H1 (cell line): ENCODE measurements around the gene CTIF. TPM values are rescaled to one million over a fixed set of nuclear protein-coding genes. Genes with fewer than 3 reads are reported as not detected.

Experiments
- CTCF ChIA-PET: fragments of 300-600 bp; sonication (Branson Sonifier 250); formaldehyde crosslinking; loops from one replicate; lab custom pipeline; 2021; ENCODE audit not compliant: partially characterized antibody; lab: Charles Lee
- POLR2A ChIA-PET: fragments of 300-600 bp; sonication (Branson Sonifier 250); formaldehyde crosslinking; loops from one replicate; lab custom pipeline; 2021; ENCODE audit warnings: inconsistent platforms; ENCODE audit not compliant: partially characterized antibody; lab: Charles Lee
- DNase-seq, 2 experiments: peaks; one replicate each; pipeline versions ENCODE4 v3.0.0 to v3.0.0-alpha.2; 2010 to 2022; ENCODE audit warnings: low spot score in 2 of 2, low read depth in 1 of 2, mixed read lengths in 1 of 2
- FAIRE-seq: peaks from 2 replicates; lab custom pipeline; 2011; peaks lifted over from hg19 to GRCh38; lab: Jason Lieb, UNC
- H2AFZ ChIP-seq: 2 replicates; pipeline ENCODE4 v1.8.1; 2012; ENCODE audit warnings: low read length, inconsistent platforms
- H2AK5ac ChIP-seq: 2 replicates; pipeline ENCODE4 v1.6.1; 2013; ENCODE audit warnings: low read depth, low read length
- H2BK120ac ChIP-seq: replicated peaks from 2 replicates; pipeline ENCODE3; 2013; ENCODE audit warnings: low read depth, low read length, inconsistent platforms
- H2BK12ac ChIP-seq: 2 replicates; pipeline ENCODE4 v1.6.1; 2013; ENCODE audit warnings: low read depth, low read length
- H2BK15ac ChIP-seq: 2 replicates; pipeline ENCODE4 v1.6.1; 2013; ENCODE audit warnings: low read length
- H2BK20ac ChIP-seq: 2 replicates; pipeline ENCODE4 v1.6.1; 2013; ENCODE audit warnings: low read length
- H2BK5ac ChIP-seq: 2 replicates; pipeline ENCODE4 v1.6.1; 2013; ENCODE audit warnings: low read depth, low read length
- H3K14ac ChIP-seq: 2 replicates; pipeline ENCODE4 v1.6.1; 2013; ENCODE audit warnings: inconsistent platforms; ENCODE audit not compliant: insufficient read length
- H3K18ac ChIP-seq: 2 replicates; pipeline ENCODE4 v1.6.1; 2013; ENCODE audit warnings: low read length; ENCODE audit errors: extremely low read depth
- H3K23ac ChIP-seq: 2 replicates; pipeline ENCODE4 v1.6.1; 2013; ENCODE audit warnings: inconsistent platforms; ENCODE audit not compliant: insufficient read length
- H3K23me2 ChIP-seq: 2 replicates; pipeline ENCODE4 v1.6.1; 2013; ENCODE audit warnings: low read depth, low read length
- H3K27ac ChIP-seq: 2 replicates; pipeline ENCODE4 v1.6.1; 2011; ENCODE audit warnings: low read depth, low read length, inconsistent platforms
- H3K27me3 ChIP-seq, 4 experiments: replicated peaks in 1 of 4; 1 replicate in 1 of 4; 2 replicates in 3 of 4; pipeline versions ENCODE4 v1.6.1 to v1.8.1; 2011 to 2013; ENCODE audit warnings: low read length in 3 of 4, mild to moderate bottlenecking in 3 of 4, inconsistent platforms in 2 of 4, mixed read lengths in 2 of 4, moderate library complexity in 1 of 4; ENCODE audit not compliant: control insufficient read depth in 3 of 4, insufficient read depth in 3 of 4; ENCODE audit errors: extremely low read depth in 1 of 4
- H3K36me3 ChIP-seq, 4 experiments: 2 replicates each; pipeline versions ENCODE4 v1.6.1 to v1.8.1; 2011 to 2013; ENCODE audit warnings: mild to moderate bottlenecking in 4 of 4, low read length in 3 of 4, moderate library complexity in 2 of 4, control low read depth in 1 of 4, inconsistent platforms in 1 of 4; ENCODE audit not compliant: insufficient read depth in 4 of 4, control insufficient read depth in 2 of 4
- H3K4ac ChIP-seq: replicated peaks from 2 replicates; pipeline ENCODE3; 2013; ENCODE audit warnings: low read length, low read depth, mixed read lengths, inconsistent platforms; ENCODE audit not compliant: insufficient read length
- H3K4me1 ChIP-seq, 4 experiments: replicated peaks in 1 of 4; 1 replicate in 1 of 4; 2 replicates in 3 of 4; pipeline versions ENCODE4 v1.6.1 to v1.8.1; 2011 to 2013; ENCODE audit warnings: low read length in 3 of 4, inconsistent platforms in 2 of 4, mixed read lengths in 1 of 4; ENCODE audit not compliant: insufficient read depth in 4 of 4, control insufficient read depth in 3 of 4
- H3K4me2 ChIP-seq, 2 experiments: 2 replicates each; pipeline versions ENCODE4 v1.6.1 to v1.8.1; 2011 to 2013; ENCODE audit warnings: low read depth in 2 of 2, low read length in 2 of 2, control low read depth in 1 of 2, inconsistent platforms in 1 of 2, mild to moderate bottlenecking in 1 of 2; ENCODE audit not compliant: insufficient read depth in 1 of 2
- H3K4me3 ChIP-seq, 4 experiments: fragments of 200-600, 300-600 bp in 1 of 4; sonication (generic), shearing (Covaris generic), sonication (Bioruptor Twin) in 1 of 4; 2 replicates each; pipeline versions ENCODE4 v1.5.1 to v1.8.1; 2011 to 2016; ENCODE audit warnings: low read length in 4 of 4, low read depth in 3 of 4, control low read depth in 2 of 4, inconsistent platforms in 2 of 4, mild to moderate bottlenecking in 2 of 4, mixed read lengths in 1 of 4, moderate library complexity in 1 of 4; ENCODE audit not compliant: insufficient read depth in 2 of 4; ENCODE audit errors: extremely low read depth in 1 of 4
- H3K56ac ChIP-seq: replicated peaks from 2 replicates; pipeline ENCODE3; 2013; ENCODE audit warnings: low read depth, mild to moderate bottlenecking, mixed read lengths, low read length, inconsistent platforms; ENCODE audit not compliant: insufficient read length
- H3K79me1 ChIP-seq: 2 replicates; pipeline ENCODE4 v1.6.1; 2013; ENCODE audit warnings: low read depth, low read length, control low read depth
- H3K79me2 ChIP-seq, 2 experiments: 2 replicates each; pipeline versions ENCODE4 v1.6.1 to v1.8.1; 2012 to 2013; ENCODE audit warnings: low read length in 2 of 2, mild to moderate bottlenecking in 2 of 2, inconsistent platforms in 1 of 2; ENCODE audit not compliant: insufficient read depth in 2 of 2, control insufficient read depth in 1 of 2
- H3K9ac ChIP-seq, 4 experiments: replicated peaks in 1 of 4; 1 replicate in 1 of 4; 2 replicates in 3 of 4; pipeline versions ENCODE4 v1.6.1 to v1.8.1; 2011 to 2013; ENCODE audit warnings: low read depth in 3 of 4, low read length in 3 of 4, control low read depth in 2 of 4, mild to moderate bottlenecking in 2 of 4, moderate library complexity in 2 of 4, inconsistent platforms in 1 of 4; ENCODE audit errors: extremely low read depth in 1 of 4
- H3K9me3 ChIP-seq, 2 experiments: 2 replicates each; pipeline versions ENCODE4 v1.6.1 to v1.8.1; 2012 to 2013; ENCODE audit warnings: mild to moderate bottlenecking in 2 of 2, moderate library complexity in 2 of 2, control low read depth in 1 of 2, inconsistent platforms in 1 of 2, low read depth in 1 of 2, low read length in 1 of 2, mixed read lengths in 1 of 2; ENCODE audit not compliant: insufficient read depth in 2 of 2
- H4K20me1 ChIP-seq, 2 experiments: replicated peaks in 1 of 2; 2 replicates each; pipeline versions ENCODE3 to v1.8.1; 2011 to 2013; ENCODE audit warnings: inconsistent platforms in 2 of 2, low read length in 2 of 2, mild to moderate bottlenecking in 1 of 2; ENCODE audit not compliant: insufficient read depth in 2 of 2, control insufficient read depth in 1 of 2
- H4K5ac ChIP-seq: 2 replicates; pipeline ENCODE4 v1.6.1; 2013; ENCODE audit warnings: low read length, low read depth, mixed read lengths, inconsistent platforms; ENCODE audit not compliant: insufficient read length
- H4K8ac ChIP-seq: 2 replicates; pipeline ENCODE4 v1.8.0; 2013; ENCODE audit warnings: mild to moderate bottlenecking, moderate library complexity, low read length, inconsistent platforms; ENCODE audit not compliant: insufficient read depth; ENCODE audit errors: extremely low read depth
- H4K91ac ChIP-seq: replicated peaks from 2 replicates; pipeline ENCODE3; 2013; ENCODE audit warnings: low read length, mixed read lengths, inconsistent platforms; ENCODE audit not compliant: insufficient read length
- CBX5 ChIP-seq: fragments of 300-800, 300-1000 bp; sonication (generic); IDR thresholded peaks from 2 replicates; pipeline ENCODE4 v1.7.1; 2016; ENCODE audit warnings: antibody characterized with exemption, low read length, low read depth
- EGR1 ChIP-seq: IDR thresholded peaks from 2 replicates; pipeline ENCODE4 v1.6.1; 2011; ENCODE audit warnings: low read depth, low read length, borderline replicate concordance
- WGBS, 2 experiments: shearing (Covaris generic) in 1 of 2; methylation state at CpG; one replicate each; pipeline versions ENCODE4 v1.1.6 to v1.1.7; 2013 to 2015; ENCODE audit warnings: low lambda C conversion rate in 2 of 2, mixed read lengths in 2 of 2, inconsistent platforms in 1 of 2, low coverage in 1 of 2, missing lambda C conversion rate in 1 of 2; ENCODE audit not compliant: insufficient replicate concordance in 2 of 2, insufficient coverage in 1 of 2, insufficient read length in 1 of 2; ENCODE audit errors: extremely low coverage in 1 of 2, missing lambda C conversion rate in 1 of 2; 5-methylcytosine and 5-hydroxymethylcytosine counted together
- polyA plus RNA-seq, 7 experiments: library from polyadenylated mRNA; depleted of rRNA in 3 of 7; stranded (reverse) in 5 of 7; unstranded in 2 of 7; fragments of >200 nt in 5 of 7; fragments of 200-250 nt in 2 of 7; gene quantifications; 1 replicate in 5 of 7; 2 replicates in 1 of 7; 4 replicates in 1 of 7; pipeline versions ENCODE4 v1.2.1 to v1.2.3, GENCODE V29; 2011 to 2013; ENCODE audit warnings: missing spikeins in 2 of 7, mixed read lengths in 2 of 7
- total RNA-seq: library from RNA; stranded (reverse); fragmentation: NEBNext Ultra II Directional; extraction: Animal tissue kit (Norgen Biotek cat#: 25700); gene quantifications from 2 replicates; pipeline ENCODE4 v1.2.1, GENCODE V29; 2021

Gene CTIF
- total and polyA plus RNA-seq, 2 of the 8 experiments (the other 6 are each of a cell fraction or from before 2014, with no cell fraction given), result 9.0 to 17.8 TPM

DNA sequence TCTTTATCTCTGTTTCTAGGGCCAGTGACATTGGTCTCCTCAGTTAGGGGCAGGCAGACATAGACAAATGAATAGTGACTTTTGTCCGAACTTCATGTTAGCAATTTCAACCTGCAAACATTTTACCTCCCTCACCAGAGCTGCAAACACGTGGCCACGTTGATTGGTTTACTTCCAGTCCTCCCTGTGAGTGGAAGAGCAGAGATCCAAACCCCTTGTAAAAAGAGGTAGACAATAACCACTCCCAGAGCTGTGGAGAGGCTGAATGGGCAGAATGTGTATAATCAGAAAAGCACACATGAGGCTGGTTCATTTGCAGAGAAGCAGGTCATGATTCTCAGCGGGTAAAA is 31.1 kb downstream of the CTIF start:
- no peak overlapping the region for H2AFZ ChIP-seq
- no peak overlapping the region for H3K4ac ChIP-seq
- H3K4me3 ChIP-seq, result no peak overlapping the region
- no peak overlapping the region for H4K91ac ChIP-seq
- H3K27me3 ChIP-seq, result no peaks in the 10 kb centered on the region
- no peak overlapping the region for H3K23ac ChIP-seq
- H2BK20ac ChIP-seq, result no peak overlapping the region
- no peak for TF ChIP-seq EGR1
- no peak for TF ChIP-seq CBX5
- no peak overlapping the region for H3K18ac ChIP-seq
- no peak overlapping the region for H2AK5ac ChIP-seq
- no peak overlapping the region for H3K56ac ChIP-seq
- 75% methylated on average over 4 of the region's 4 CpGs; no CpG with 5 or more reads in 1 of the 2 experiments for WGBS, 2 experiments
- H2BK15ac ChIP-seq, result no peak overlapping the region; the same call in 1 of the 2 replicates
- H2BK120ac ChIP-seq, result no peak overlapping the region
- H2BK5ac ChIP-seq, result no peak overlapping the region
- H3K4me2 ChIP-seq, result no peak overlapping the region
- peaks cover 0 to 8% of the 10 kb centered on the region in 2 experiments; a peak in 1 of 4 replicates for H3K9me3 ChIP-seq
- H3K9ac ChIP-seq, result no peak overlapping the region
- no peak overlapping the region for H4K5ac ChIP-seq
- H3K14ac ChIP-seq, result no peak overlapping the region
- ChIA-PET CTCF (no interaction called here), POLR2A (no interaction called here)
- peaks cover 0 to 15% of the 10 kb centered on the region in 2 experiments; a peak in 1 of 4 replicates for H3K79me2 ChIP-seq
- H3K23me2 ChIP-seq, result no peaks in the 10 kb centered on the region
- H3K79me1 ChIP-seq, result no peaks in the 10 kb centered on the region; the same call in 1 of the 2 replicates
- no peak for FAIRE-seq
- no peak overlapping the region for H4K8ac ChIP-seq
- DNase-seq, result no peak
- H4K20me1 ChIP-seq, result peaks cover 7 to 12% of the 10 kb centered on the region in 2 experiments
- H3K4me1 ChIP-seq, result peaks cover 0 to 5% (median 1%) of the 10 kb centered on the region in 4 experiments; a peak in 3 of 7 replicates
- no peaks in the 10 kb centered on the region for H3K36me3 ChIP-seq
- no peak overlapping the region for H2BK12ac ChIP-seq
- H3K27ac ChIP-seq, result no peak overlapping the region
